DND-41 (cell line): Measurements from ENCODE around the gene RHBDF1.

Experiments
- ATAC-seq: fragments of 200-7000 bp; cut with Tn5 transposase; 3 replicates; pipeline ENCODE4 v1.9.1; 2021; ENCODE audit warnings: low read depth; ENCODE audit not compliant: insufficient read depth
- DNase-seq: peaks from one replicate; pipeline ENCODE4 v3.0.0-alpha.2; 2020
- H2AFZ ChIP-seq: 2 replicates; pipeline ENCODE4 v1.6.0; 2012; ENCODE audit warnings: low read depth, low read length
- H3K27ac ChIP-seq: 2 replicates; pipeline ENCODE4 v1.5.1; 2012; ENCODE audit warnings: low read length, inconsistent platforms
- H3K27me3 ChIP-seq: fragments of 200-600 bp; sonication (generic); 2 replicates; pipeline ENCODE4 v1.6.0; 2012; ENCODE audit warnings: low read length, mild to moderate bottlenecking, inconsistent platforms; ENCODE audit not compliant: insufficient read depth, poor library complexity
- H3K36me3 ChIP-seq: 2 replicates; pipeline ENCODE4 v1.5.1; 2012; ENCODE audit warnings: low read length, inconsistent platforms; ENCODE audit not compliant: insufficient read depth
- H3K4me1 ChIP-seq: 2 replicates; pipeline ENCODE4 v1.5.1; 2012; ENCODE audit warnings: mild to moderate bottlenecking, low read length; ENCODE audit not compliant: insufficient read depth
- H3K4me2 ChIP-seq: 2 replicates; pipeline ENCODE4 v1.6.0; 2012; ENCODE audit warnings: mild to moderate bottlenecking, moderate library complexity, low read length, inconsistent platforms; ENCODE audit not compliant: insufficient read depth
- H3K4me3 ChIP-seq, 2 experiments: fragments of 200-600 bp in 1 of 2; shearing (Covaris generic) in 1 of 2; 2 replicates each; pipeline ENCODE4 v1.5.1; 2012 to 2016; ENCODE audit warnings: inconsistent platforms in 2 of 2, low read length in 2 of 2, mild to moderate bottlenecking in 2 of 2, low read depth in 1 of 2, moderate library complexity in 1 of 2
- H3K79me2 ChIP-seq: 2 replicates; pipeline ENCODE4 v1.6.0; 2012; ENCODE audit warnings: low read length, inconsistent platforms; ENCODE audit not compliant: insufficient read depth
- H3K9ac ChIP-seq: 2 replicates; pipeline ENCODE4 v1.6.0; 2012; ENCODE audit warnings: low read depth, mild to moderate bottlenecking, inconsistent platforms, low read length, moderate library complexity
- H3K9me3 ChIP-seq: 2 replicates; pipeline ENCODE4 v1.5.1; 2012; ENCODE audit warnings: low read length, moderate library complexity, mild to moderate bottlenecking, inconsistent platforms; ENCODE audit not compliant: insufficient read depth, severe bottlenecking
- H4K20me1 ChIP-seq: 2 replicates; pipeline ENCODE4 v1.6.0; 2012; ENCODE audit warnings: low read length; ENCODE audit not compliant: insufficient read depth
- CTCF ChIP-seq: IDR thresholded peaks from 2 replicates; pipeline ENCODE4 v1.5.1; 2012; ENCODE audit warnings: borderline replicate concordance, low read length, moderate library complexity, mild to moderate bottlenecking; ENCODE audit not compliant: poor library complexity, severe bottlenecking; ENCODE audit errors: extremely low read depth
- EZH2 ChIP-seq: IDR thresholded peaks from 3 replicates; pipeline ENCODE4 v1.6.1; 2012; ENCODE audit warnings: borderline replicate concordance, low read depth, mild to moderate bottlenecking, moderate library complexity, low read length, inconsistent platforms; ENCODE audit not compliant: severe bottlenecking

RHBDF1 gene

GRCh38 chr16:55571-56136, 16.8 kb downstream of the RHBDF1 start:
- Histone ChIP-seq H4K20me1 (peaks cover 18% of the 10 kb centered on the region; the same call in 1 of the 2 replicates), H3K27me3 (no peaks in the 10 kb centered on the region), H2AFZ (no peak overlapping the region), H3K4me2 (peak overlapping the region; percentile 79; the same call in 1 of the 2 replicates), H3K27ac (no peak overlapping the region), H3K9me3 (no peaks in the 10 kb centered on the region), H3K4me1 (peaks cover 40% of the 10 kb centered on the region), H3K36me3 (peaks cover 41% of the 10 kb centered on the region), H3K9ac (no peak overlapping the region), H3K4me3 (no peak overlapping the region), H3K79me2 (peaks cover 45% of the 10 kb centered on the region)
- TF ChIP-seq CTCF (no peak), EZH2 (no peak)
- no peak for ATAC-seq
- no peak for DNase-seq

- Histone ChIP-seq H2AFZ (peak overlapping the region; percentile 67), H3K79me2 (peaks cover 56% of the 10 kb centered on the region), H3K9ac (peak overlapping the region; percentile 84), H4K20me1 (peaks cover 21% of the 10 kb centered on the region; the same call in 1 of the 2 replicates), H3K27me3 (no peaks in the 10 kb centered on the region), H3K9me3 (no peaks in the 10 kb centered on the region), H3K4me2 (peak overlapping the region; percentile 79), H3K4me3 (peak overlapping the region; percentile 49 to 84; a peak in 3 of 4 replicates), H3K27ac (peak overlapping the region; percentile 62), H3K36me3 (peaks cover 56% of the 10 kb centered on the region), H3K4me1 (peaks cover 45% of the 10 kb centered on the region)
- ATAC-seq (no peak), DNase-seq (no peak)
- TF ChIP-seq EZH2 = no peak
- TF ChIP-seq CTCF = no peak
These were observed 18.2 kb downstream of the RHBDF1 start for GRCh38 chr16:54237-54581.

- H3K79me2 ChIP-seq = peaks cover 59% of the 10 kb centered on the region
- peak; percentile 98 for ATAC-seq
- H4K20me1 ChIP-seq = peaks cover 21% of the 10 kb centered on the region; the same call in 1 of the 2 replicates
- H3K36me3 ChIP-seq = peaks cover 60% of the 10 kb centered on the region
- H3K27me3 ChIP-seq = no peaks in the 10 kb centered on the region
- peak within 1 kb of the TSS; percentile 84 for H3K9ac ChIP-seq
- H3K4me2 ChIP-seq = peak within 1 kb of the TSS; percentile 83
- H3K4me1 ChIP-seq = peaks cover 45% of the 10 kb centered on the region
- no peaks in the 10 kb centered on the region for H3K9me3 ChIP-seq
- peak within 1 kb of the TSS; percentile 87 for H2AFZ ChIP-seq
- DNase-seq = peak; percentile 99
- peak within 1 kb of the TSS; percentile 62 to 84 for H3K4me3 ChIP-seq
- H3K27ac ChIP-seq = peak within 1 kb of the TSS; percentile 83
- TF ChIP-seq EZH2 (no peak), CTCF (no peak)
These were observed 18.8 kb downstream of the RHBDF1 start, which contains the start of the genes POLR3K and SNRNP25 for GRCh38 chr16:53346-54236. Gene POLR3K, minus strand, starts transcription at chr16:53608. Its CDS starts 22 bp downstream, at chr16:53586. Gene SNRNP25, plus strand, starts transcription at chr16:53828. Its CDS starts 189 bp downstream, at chr16:54017.
